GM19467 (cell line): ENCODE measurements around the gene PDSS1.

Source experiments
- ATAC-seq: cut with Tn5 transposase; IDR thresholded peaks from one replicate; pipeline ENCODE4 v1.9.1; 2021; ENCODE audit warnings: mild to moderate bottlenecking, moderate library complexity; ENCODE audit not compliant: unreplicated experiment

Gene PDSS1

GRCh38 chr10:26792758-26793495, 95.4 kb downstream of the PDSS1 start:
- no peak for ATAC-seq
